Heart left ventricle (tissue), 13 donors: ENCODE results near the gene ACADVL.

Experiments
- CTCF ChIP-seq, 12 donors: fragments of 200-600 bp; sonication (generic) in 4 of 12; IDR thresholded peaks; one replicate each; pipeline versions ENCODE4 v1.5.0 to v1.8.0; 2018 to 2022; ENCODE audit warnings: antibody characterized with exemption in 12 of 12, mild to moderate bottlenecking in 5 of 12
- POLR2A ChIP-seq, 2 donors: fragments of 450-650 bp; IDR thresholded peaks; one replicate each; pipeline ENCODE4 v1.6.1; 2017; ENCODE audit warnings: antibody characterized with exemption in 2 of 2, mild to moderate bottlenecking in 2 of 2, moderate library complexity in 2 of 2
- donor health status: ischemic (EF 13 %, LVEDD 7.1; RV severe dilation, severe dysfunction).
- donor health status: DM: no; HTN: yes; CAD: no.
- donor health status: DM: no; HTN: no; CAD: no.
- donor health status: ischemic (EF 25% LVEDD 6.9; RV normal size, moderate dysfunction).
- donor health status: ischemic (EF 25% LVEDD 5.7; RV mildly dilated, moderate dysfunction).
- donor health status: ischemic (EF 35%, LVEDD 5.7; RV mildly dilated, moderate dysfunction).
- donor health status: nonischemic (EF 11% LVEDD 7.7; RV severe dilation, severe dysfunction).
- donor health status: DM: yes; HTN: yes; CAD: no.
- donor health status: PGD.
- donor health status: ischemic (EF 29% LVEDD 5.4; RV normal size, mild dysfunction).
- donor health status: nonischemic (EF 23%, LVEDD 6.1; RV moderate dilation, normal function).

GRCh38 chr17:7238420-7239090 is 18.8 kb downstream of the ACADVL start:
- TF ChIP-seq CTCF (IDR thresholded peaks at IDR 0.05) (no peak), POLR2A (IDR thresholded peaks at IDR 0.05) (no peak)
